ENCODE results near the gene PRAMEF12.
A peak's percentile ranks its signal among the peaks of the same experiment; 100 is the strongest.
"Not testable (repeated sequence)": the region's sequence is repeated elsewhere in the genome, so short reads cannot be mapped to it uniquely, and the experiment has no call there.

PRAMEF12 gene

GRCh38 chr1:12773438-12773837 is at the start of gene PRAMEF12:
Gene PRAMEF12, plus strand, starts transcription at chr1:12773738. Its CDS starts 1,130 bp downstream, at chr1:12774868.
- DNase-seq, result no peak

GRCh38 chr1:12728391-12728790 is 45.1 kb upstream of the PRAMEF12 start:
- no peak for DNase-seq

GRCh38 chr1:12730156-12730555 is 43.4 kb upstream of the PRAMEF12 start:
- no peak for DNase-seq

GRCh38 chr1:12731084-12731483 is 42.5 kb upstream of the PRAMEF12 start:
- not testable (repeated sequence) for DNase-seq

GRCh38 chr1:12734651-12735050 is 38.9 kb upstream of the PRAMEF12 start:
- DNase-seq, result no peak

- DNase-seq, result no peak
These were observed 34.6 kb upstream of the PRAMEF12 start for GRCh38 chr1:12738934-12739333.

- no peak for DNase-seq
These were observed 33.9 kb upstream of the PRAMEF12 start for GRCh38 chr1:12739613-12740012.

GRCh38 chr1:12741946-12742345 is 31.6 kb upstream of the PRAMEF12 start:
- no peak for DNase-seq

- DNase-seq, result no peak
These were observed 28.2 kb upstream of the PRAMEF12 start for GRCh38 chr1:12745126-12745991.

GRCh38 chr1:12745992-12746323 is 27.6 kb upstream of the PRAMEF12 start, which contains the start of gene CFAP107:
Gene CFAP107, plus strand, starts transcription at chr1:12746200. Its CDS starts 231 bp downstream, at chr1:12746431.
- DNase-seq, result peak; percentile 50

GRCh38 chr1:12748778-12749355 is 24.7 kb upstream of the PRAMEF12 start:
- no peak for DNase-seq

GRCh38 chr1:12754738-12755137 is 18.8 kb upstream of the PRAMEF12 start:
- DNase-seq, result no peak

GRCh38 chr1:12756273-12756672 is 17.3 kb upstream of the PRAMEF12 start:
- no peak for DNase-seq

- DNase-seq, result no peak
These were observed 16.6 kb upstream of the PRAMEF12 start for GRCh38 chr1:12756768-12757413.

- no peak for DNase-seq
These were observed 15.7 kb upstream of the PRAMEF12 start for GRCh38 chr1:12757836-12758235.

- DNase-seq, result no peak
These were observed 13.2 kb upstream of the PRAMEF12 start for GRCh38 chr1:12760256-12760795.

- no peak for DNase-seq
These were observed 11.8 kb upstream of the PRAMEF12 start for GRCh38 chr1:12761781-12762180.

- no peak for DNase-seq
These were observed 10.8 kb upstream of the PRAMEF12 start for GRCh38 chr1:12762766-12763165.

GRCh38 chr1:12763479-12763878 is 10.1 kb upstream of the PRAMEF12 start:
- no peak for DNase-seq

GRCh38 chr1:12764016-12764415 is 9.5 kb upstream of the PRAMEF12 start:
- no peak for DNase-seq

GRCh38 chr1:12769031-12769430 is 4.5 kb upstream of the PRAMEF12 start:
- no peak for DNase-seq

- DNase-seq, result no peak
These were observed 3.5 kb upstream of the PRAMEF12 start for GRCh38 chr1:12769976-12770505.

- no peak for DNase-seq
These were observed 2.9 kb upstream of the PRAMEF12 start for GRCh38 chr1:12770620-12771019.
